22Rv1 (cell line): ENCODE results near the gene APBB2.

ENCODE experiments used
- CTCF ChIP-seq: fragments of 450-650 bp; IDR thresholded peaks from 2 replicates; pipeline ENCODE4 v1.5.1; 2017; ENCODE audit warnings: mild to moderate bottlenecking
- ZFX ChIP-seq: fragments of 450-650 bp; IDR thresholded peaks from 2 replicates; pipeline ENCODE4 v1.6.1; 2017; ENCODE audit warnings: antibody characterized with exemption, borderline replicate concordance

- TF ChIP-seq CTCF (no peak), ZFX (no peak)
These were observed 5.2 kb downstream of the APBB2 start for GRCh38 chr4:41209187-41209586.
